GM19324 (cell line): ENCODE results near the gene AADAT.
A peak's percentile ranks its signal among the peaks of the same experiment; 100 is the strongest.
"Not testable (repeated sequence)": the region's sequence is repeated elsewhere in the genome, so short reads cannot be mapped to it uniquely, and the experiment has no call there.

ENCODE experiments used
- ATAC-seq: cut with Tn5 transposase; IDR thresholded peaks from one replicate; pipeline ENCODE4 v1.9.1; 2021; ENCODE audit warnings: mild to moderate bottlenecking, moderate library complexity; ENCODE audit not compliant: unreplicated experiment, low FRiP score

AADAT gene

DNA sequence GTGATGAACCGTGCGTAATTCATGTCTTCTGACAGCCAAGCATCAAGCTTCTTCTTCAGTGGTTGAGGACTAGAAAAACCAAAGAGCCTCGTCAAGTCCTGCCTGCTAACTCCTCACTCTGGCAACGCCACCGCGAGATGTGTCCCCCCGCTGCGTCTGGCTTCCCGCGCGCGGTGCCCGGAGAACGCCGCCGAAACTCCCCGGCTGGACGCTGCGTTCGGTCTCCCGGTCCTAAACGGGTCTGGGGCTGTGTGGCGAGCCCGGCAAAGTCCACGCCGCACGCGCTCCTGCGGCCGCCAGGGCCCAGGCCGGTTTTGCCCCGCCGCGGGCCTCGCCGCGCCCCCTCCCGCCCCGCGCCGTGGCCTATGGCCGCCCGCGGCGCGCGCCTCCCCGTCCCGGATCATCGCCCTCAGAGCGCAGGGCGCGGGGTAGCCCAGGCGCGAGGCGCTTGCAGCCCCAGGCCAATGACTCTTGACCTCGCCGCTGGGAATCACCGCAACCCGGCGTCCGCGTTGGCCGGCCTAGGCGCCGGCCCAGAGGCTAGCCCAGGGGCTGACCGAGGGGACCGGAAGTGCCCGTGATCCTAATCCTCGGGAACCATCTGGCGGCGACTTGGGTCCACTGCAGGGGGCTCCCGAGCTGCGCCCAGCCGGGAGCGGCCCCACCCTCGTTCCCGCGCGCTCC is at the start of gene AADAT:
AADAT (minus strand) TSS at position 289 of the 684 bp plus-strand sequence; CDS start at position 23, 266 bp downstream.
- peak; percentile 71 for ATAC-seq

DNA sequence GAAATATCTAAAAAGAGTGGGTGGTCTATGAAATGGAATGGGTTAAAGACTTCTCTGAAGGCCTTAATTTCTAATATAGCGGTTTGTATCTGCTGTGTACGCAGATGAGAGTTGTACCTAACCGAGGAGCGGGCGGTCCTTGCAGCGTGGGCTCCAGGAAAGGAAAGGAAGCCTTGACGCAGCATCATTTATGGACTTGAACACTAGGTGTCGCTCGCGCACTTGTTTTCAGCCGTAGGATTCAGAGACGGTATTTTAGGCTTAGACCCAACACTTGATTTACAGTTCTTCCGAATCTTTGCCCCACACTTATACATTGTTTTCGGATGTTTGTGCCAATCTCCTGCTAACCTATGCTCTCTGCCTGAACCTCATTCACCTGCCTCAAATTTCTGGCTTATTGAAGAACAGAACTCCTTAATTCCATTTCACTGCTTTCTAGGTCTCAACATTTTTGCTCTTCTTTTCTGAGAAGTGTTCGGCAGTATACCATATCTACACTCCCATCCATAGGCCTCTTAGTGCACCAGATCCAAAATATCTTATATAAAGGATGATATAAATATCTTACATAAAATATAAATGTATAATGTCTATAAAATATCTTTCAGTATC is 48.9 kb upstream of the AADAT start:
- ATAC-seq, result peak; percentile 83

DNA sequence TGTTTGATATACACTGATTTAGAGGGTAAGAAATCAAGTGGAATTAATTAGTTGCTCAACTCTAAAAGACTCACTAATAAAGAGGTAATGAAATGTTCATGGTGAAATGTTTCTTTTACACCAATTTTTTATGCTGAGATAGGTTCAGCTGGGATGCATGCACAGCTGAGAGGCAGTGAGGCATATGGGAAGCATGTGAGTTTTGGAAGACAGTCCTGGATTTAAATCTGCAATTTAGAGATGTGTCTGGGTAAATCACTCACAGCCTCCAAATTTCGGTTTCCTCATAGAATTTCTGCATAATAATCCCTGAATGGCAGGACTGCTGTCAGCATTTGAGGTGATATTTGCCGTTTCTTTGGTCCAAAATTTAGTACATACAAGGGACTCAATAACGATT is 48.2 kb upstream of the AADAT start:
- no peak for ATAC-seq

DNA sequence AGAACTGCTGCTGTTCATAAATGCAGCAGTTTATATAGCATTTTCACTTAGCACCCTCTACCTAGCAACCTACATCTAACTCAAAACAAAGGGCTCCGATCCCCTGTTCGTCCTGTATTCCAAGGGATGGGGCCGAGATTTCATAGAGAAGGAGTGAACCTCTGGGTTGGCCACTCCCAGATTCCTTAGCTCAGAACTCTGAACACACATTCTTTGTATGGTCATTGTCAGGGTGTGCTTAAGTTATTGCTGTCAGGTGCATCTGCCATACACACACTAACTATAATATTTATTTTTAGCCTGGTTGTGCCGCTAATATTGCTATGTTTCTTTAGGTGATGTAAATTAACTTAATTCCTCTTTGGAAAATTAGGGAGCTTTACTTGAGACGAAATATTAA is 47.7 kb upstream of the AADAT start:
- no peak for ATAC-seq

DNA sequence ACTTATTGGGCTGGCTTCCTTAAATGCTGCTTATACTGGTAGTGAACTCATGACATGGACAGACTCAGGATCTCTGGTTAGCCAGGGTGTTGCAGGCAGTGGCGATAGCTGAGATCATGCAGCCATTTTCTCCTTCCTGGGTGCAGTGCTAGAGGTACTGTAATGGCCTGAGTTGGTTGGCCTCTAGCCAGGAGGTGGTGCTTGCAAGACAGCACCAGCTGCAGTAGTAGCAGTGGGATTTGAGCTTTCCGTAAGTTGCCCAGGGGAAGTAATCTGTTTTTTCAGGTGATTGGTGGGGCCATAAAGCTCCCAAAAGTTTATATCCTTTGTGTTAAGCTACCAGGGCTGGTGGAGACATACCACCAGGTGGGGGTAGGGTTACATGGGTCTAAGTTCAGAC is 45.1 kb upstream of the AADAT start:
- no peak for ATAC-seq

DNA sequence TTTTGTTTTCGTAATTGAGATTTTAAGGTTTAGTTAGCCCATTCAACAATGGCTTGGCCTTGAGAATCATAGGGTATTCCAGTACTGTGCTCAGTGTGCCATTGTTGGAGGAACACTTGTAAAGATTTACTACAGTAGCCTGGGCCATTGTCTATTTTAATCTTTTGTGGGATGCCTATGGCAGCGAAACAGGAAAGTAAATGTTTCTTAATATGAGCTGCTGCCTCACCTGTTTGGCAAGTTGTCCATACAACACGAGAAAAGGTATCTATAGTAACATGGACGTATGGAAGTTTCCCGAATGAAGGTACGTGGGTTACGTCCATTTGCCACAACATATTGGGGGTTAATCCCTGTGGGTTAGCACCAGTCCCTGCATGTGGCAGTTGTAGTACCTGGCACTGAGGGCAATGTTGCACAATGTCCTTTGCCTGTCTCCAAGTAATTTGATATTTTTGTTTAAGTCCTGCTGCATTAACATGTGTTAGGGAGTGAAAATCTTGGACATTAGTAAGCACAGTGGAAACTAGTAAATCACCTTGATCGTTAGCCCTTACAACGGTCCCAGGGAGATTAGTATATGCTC is 38.6 kb upstream of the AADAT start:
- ATAC-seq, result no peak

DNA sequence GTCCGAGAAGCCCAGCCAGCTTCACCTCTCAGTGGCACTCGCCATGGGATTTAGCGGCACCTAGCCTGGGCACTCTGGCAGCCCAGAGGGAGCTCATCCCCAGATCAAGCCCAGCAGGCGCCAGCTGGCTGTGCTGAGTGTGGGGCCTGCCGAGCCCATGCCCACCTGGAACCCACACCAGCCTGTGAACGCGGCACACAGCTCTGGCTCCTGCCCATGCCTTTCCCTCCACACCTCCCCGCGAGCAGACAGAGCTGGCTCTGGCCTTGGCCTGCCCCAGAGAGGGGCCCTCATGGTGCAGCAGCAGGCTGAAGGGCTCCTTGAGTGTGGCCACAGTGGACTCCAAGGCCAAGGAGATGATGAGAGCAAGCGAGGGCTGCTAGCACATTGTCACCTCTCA is 38.0 kb upstream of the AADAT start:
- no peak for ATAC-seq

DNA sequence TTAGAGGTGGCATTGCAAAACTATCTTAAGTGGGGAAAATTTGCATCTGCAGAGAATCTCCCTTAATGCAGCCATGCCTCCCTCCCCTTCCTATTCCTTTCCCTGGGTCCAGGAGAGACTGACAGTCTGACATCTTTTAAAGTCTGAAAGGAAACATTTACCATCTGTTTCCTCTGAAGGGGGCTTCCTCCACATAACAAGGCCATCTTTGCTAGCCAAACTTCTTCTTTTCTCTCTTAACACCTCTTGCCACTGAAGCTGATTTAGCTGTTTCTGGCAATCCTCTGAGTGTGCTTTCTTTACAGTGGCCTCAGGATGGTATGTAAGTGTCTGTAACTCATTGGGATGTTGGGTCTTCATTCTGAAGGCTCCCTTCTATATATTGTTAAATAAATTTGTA is 34.6 kb upstream of the AADAT start:
- ATAC-seq, result no peak

DNA sequence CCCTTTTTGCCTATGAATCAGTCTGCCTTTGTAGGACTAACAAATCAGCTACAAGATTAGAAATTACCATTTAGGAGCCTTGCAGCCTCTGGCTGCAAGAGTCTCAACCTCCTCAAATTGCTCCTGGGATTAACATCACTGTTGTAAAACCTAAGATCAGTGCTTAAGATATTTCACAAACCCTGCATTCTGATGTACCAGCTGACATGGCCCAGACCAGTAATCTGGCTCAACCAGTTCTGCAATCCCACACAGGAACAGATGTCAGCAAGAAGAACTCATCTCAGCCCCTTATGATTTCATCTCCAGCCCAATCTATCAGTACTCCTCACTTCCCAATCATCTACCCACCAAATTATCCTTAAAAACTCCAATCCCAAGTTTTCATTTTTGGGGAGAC is 32.5 kb upstream of the AADAT start:
- ATAC-seq, result no peak

DNA sequence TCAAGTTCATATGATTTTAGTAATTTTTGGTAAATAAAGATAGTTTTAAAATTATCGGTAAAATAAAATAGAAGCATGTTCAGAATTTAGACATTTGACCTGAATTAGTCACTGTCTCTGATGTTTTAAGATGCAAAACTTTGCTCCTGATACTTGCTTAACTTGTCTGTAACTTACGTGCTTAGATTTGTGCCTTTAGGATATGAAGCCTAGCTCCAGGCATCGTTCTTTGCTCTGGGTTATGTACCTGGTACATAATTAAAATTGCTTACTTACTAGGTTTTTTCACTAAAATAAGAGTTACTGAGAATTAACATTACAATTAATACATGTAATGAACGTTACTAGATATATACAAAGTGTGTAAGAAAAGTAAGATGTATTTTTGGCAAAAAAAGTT is 24.9 kb upstream of the AADAT start:
- no peak for ATAC-seq

DNA sequence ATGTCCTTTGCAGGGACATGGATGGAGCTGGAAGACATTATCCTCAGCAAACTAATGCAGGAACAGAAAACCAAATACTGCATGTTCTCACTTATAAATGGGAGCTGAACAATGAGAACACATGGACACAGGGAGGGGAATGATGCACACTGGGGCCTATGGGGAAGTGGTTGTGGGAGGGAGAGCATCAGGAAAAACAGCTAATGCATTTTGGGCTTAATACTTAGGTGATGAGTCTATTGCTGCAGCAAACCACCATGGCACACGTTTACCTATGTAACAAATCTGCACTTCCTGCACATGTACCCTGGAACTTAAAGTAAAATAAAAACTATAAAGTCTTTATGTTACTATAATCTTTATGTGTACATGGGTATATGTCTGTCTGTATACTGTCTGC is 24.4 kb upstream of the AADAT start:
- ATAC-seq, result not testable (repeated sequence)

DNA sequence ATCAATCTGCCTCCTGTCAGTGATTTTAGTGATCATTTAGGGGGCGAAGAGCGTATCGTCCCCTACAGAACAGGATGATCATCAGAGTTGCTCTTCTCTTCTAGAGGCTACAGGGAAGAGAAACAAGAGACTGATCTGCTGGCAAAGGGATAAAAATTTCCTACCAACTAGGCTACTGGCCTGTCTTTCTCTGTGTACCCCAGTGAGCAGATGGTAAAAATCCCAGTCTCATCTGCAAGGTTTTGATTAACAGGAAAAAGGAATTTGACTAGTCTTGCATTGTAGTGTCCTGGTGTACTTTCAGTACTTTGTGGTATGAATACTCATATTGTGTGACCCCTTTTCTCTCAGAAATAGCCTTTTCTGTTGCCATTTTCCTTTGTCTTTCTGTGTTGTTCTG is 21.8 kb upstream of the AADAT start:
- ATAC-seq, result no peak

DNA sequence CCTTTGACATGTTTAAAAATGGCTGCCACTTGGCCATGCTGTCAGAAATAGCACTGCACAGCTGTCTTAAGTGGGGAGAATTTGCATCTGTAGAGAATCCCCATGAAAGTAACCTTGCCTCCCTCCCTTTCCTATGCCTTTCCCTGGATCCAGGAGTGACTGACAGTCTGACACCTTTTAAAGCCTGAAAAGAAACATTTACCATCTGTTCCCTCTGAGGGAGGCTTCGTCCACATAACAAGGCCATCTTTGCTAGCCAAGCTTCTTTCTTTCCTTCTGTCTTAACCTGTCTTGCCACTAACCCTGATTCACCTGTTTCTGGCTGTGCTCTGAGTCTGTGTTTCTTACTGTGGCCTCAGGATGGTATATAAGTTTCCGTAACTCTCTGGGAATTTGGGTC is 21.3 kb upstream of the AADAT start:
- no peak for ATAC-seq

DNA sequence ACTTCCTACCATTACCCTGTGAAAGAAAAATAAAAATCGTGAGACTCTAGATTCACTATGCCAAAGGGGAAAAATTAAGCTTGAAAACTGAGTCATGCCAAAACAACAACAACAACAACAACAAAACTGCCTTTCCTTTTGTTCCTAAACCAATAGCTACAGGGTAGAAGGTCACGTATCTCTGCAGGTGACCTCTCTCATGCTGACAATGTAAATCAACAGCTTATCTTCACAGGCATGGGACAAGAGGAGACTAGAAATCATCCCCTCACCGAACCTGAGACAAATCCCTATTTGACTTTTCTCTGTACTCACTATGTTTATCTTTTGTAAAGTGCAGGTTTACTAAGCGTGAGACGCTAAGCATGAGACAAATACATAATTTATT is 20.5 kb upstream of the AADAT start:
- ATAC-seq, result no peak

DNA sequence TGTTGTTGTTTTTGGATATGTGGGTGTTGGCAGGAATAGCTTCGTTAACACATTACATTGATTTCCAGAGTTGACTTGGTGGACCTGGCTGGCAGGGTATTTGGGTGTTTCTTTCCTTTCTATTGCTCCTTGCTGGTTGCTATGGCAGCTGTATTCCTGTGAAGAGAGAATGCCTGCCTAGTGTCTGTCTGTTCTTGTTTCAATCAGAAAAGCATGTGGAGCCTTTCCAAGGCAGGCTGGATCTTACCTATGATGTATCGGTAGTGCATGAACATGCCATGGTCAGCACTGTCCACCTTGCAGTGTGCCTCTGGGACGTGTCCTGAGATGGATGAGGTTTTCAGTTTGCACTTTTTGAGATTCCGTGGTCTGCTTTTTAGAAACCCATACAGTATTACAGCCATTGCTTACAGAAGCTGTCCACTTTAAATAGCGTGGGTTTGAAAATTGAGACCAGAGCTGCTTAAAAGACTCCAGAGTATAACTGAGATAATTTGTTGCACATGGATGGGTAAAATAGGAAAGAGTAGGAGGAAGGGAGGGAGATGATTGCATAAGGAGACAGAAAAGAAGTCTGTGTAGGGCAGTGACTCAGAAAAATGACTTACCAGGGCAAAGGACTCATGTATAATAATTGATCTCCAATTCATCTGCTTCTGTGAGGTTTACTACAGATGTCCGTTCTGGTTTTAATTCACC is 20.0 kb upstream of the AADAT start:
- ATAC-seq, result no peak

DNA sequence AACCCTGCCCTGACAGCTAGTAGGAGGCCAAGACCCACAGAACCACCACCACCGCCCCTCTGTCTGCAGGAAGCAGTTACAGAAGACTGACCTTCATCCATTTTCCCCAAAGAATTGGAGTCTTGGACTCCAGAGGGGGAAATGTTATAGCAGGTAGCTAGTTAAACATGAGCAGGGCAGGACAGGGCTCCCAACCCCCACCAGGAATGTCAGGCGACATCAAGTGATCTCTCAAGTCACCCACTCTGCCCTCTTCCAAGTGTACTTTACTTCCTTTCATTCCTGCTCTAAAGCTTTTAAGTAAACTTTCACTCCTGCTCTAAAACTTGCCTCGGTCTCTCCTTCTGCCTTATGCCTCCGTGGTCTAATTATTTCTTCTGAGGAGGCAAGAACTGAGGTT is 17.1 kb upstream of the AADAT start:
- no peak for ATAC-seq

DNA sequence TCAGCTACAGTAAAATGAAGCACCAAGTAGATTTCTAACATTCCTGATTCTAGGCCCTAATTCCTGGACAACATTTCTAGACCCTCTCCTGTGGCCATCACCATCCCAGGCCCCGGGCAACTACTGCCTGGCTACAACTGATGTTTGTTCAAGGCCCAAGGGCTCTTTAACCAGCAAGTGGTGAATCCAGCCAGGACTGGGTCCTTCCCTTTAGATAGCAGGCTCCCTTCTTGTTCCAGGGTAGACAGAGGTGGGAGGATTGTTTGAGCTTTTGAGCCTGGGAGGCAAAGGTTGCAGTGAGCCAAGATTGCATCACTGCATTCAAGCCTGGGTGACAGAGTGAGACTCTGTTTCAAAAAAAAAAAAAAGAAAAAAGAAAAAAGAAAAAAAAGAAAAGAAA is 12.7 kb upstream of the AADAT start:
- ATAC-seq, result no peak

DNA sequence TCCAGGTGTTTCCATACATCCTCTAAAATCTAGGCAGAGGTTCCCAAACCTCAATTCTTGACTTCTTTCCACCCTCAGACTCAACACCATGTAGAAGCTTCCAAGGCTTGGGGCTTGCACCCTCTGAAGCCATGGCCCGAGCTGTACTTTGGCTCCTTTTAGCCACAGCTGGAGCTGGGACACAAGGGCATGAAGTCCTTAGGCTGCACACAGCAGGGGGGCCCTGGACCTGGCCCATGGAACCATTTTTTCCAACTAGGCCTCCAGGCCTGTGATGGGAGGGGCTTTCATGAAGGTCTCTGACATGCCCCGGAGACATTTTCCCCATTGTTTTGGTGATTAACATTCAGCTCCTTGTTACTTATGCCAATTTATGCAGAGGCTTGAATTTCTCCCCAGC is 8.4 kb upstream of the AADAT start:
- not testable (repeated sequence) for ATAC-seq

DNA sequence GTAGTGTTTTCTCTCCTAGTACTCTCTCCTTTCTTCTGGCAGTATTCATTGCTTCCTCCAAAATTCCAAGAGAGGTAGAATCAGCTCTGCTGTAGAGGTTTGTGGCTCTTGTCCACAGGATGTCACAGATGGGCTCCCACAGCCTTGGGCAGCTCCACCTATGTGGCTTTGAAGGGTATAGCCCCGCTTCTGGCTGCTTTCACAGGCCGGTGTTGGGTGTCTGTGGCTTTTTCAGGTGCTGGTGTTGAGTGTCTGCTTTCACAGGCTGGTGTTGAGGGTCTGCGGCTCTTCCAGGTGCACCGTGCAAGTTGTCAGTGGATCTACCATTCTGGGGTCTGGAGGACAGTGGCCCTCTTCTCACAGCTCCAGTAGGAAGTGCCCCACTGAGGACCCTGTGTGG is 7.9 kb upstream of the AADAT start:
- ATAC-seq, result no peak

DNA sequence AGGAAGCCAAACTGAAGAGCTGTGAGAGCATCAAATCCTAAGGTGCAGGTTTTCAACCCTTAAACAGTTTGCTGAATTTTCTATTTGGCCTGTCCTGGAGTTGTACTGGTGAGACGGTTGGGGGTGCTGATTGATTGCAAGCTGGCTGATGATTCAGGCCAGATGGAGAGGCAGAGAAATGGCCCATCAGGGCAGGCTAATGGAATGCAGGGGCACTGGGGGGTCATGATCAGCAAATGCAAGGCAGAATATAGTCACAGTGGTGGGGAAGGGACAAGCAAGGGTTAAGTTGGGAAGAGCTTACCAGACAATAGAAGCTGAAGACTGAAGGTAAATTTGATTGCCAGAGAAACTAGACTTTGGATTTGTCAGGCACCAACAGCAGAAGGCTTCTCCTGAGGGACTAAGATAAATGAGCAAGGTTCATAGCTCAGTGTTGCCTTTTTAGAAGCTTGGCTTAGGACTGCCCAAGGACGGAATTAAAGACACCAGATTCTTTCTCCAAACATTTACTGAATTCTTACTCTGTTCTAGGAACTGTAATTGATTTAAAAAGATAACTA is 4.3 kb upstream of the AADAT start:
- ATAC-seq, result no peak

DNA sequence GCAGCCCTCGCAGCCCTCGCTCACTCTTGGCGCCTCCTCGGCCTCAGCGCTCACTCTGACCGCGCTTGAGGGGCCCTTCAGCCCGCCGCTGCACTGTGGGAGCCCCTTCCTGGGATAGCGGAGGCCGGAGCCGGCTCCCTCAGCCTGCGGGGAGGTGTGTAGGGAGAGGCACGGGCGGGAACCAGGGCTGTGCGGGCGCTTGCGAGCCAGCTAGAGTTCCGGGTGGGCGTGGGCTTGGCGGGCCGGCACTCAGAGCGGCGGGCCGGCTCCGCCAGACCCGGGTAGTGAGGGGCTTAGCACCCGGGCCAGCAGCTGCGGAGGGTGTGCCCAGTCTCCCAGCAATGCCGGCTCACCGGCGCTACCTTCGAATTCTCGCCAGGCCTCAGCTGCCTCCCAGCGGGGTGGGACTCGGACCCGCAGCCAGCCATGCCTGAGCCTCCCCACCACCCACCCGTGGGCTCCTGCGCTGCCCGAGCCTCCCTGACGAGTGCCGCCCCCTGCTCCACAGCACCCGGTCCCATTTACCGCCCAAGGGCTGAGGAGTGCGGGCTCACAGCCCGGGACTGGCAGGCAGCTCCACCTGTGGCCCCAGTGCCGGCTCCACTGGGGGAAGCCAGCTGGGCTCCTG is 1.4 kb upstream of the AADAT start:
- no peak for ATAC-seq
